PC-3 (cell line): ENCODE data around the gene METTL27.

Source experiments
- EZH2phosphoT487 ChIP-seq: fragments of 300-600 bp; sonication (generic); IDR thresholded peaks from 2 replicates; pipeline ENCODE4 v1.6.1; 2018; ENCODE audit warnings: mild to moderate bottlenecking, antibody characterized with exemption, low read length, borderline replicate concordance
- TF ChIP-seq, protein P1 (sequence below): fragments of 300-600 bp; sonication (generic); conservative IDR thresholded peaks from 2 replicates; pipeline ENCODE4 v1.5.1; 2017; ENCODE audit warnings: antibody characterized with exemption, low read depth, mild to moderate bottlenecking, low read length

DNA sequence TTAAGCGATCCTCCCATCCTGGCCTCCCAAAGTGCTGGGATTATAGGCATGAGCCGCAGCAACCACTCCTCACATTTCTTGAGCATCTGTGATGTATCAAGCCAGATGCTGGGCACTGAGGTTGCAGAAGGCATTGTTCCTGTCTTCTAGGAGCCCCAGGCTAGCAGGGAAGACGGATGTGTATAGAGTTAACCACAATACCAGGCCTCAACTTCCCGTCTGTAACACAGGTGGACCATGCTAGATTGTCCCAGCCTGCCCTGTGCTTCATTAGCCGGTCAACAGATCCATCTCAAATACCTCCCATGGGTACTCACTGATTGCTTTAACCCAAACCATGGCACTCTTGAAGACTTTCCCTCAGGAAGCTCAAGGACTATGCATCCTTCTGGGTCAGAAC lies 13.3 kb downstream of the METTL27 start:
- TF ChIP-seq EZH2phosphoT487: no peak
- TF ChIP-seq, protein P1, sequence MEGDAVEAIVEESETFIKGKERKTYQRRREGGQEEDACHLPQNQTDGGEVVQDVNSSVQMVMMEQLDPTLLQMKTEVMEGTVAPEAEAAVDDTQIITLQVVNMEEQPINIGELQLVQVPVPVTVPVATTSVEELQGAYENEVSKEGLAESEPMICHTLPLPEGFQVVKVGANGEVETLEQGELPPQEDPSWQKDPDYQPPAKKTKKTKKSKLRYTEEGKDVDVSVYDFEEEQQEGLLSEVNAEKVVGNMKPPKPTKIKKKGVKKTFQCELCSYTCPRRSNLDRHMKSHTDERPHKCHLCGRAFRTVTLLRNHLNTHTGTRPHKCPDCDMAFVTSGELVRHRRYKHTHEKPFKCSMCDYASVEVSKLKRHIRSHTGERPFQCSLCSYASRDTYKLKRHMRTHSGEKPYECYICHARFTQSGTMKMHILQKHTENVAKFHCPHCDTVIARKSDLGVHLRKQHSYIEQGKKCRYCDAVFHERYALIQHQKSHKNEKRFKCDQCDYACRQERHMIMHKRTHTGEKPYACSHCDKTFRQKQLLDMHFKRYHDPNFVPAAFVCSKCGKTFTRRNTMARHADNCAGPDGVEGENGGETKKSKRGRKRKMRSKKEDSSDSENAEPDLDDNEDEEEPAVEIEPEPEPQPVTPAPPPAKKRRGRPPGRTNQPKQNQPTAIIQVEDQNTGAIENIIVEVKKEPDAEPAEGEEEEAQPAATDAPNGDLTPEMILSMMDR: no peak
